IMR-90 (cell line): ENCODE data around the gene ANAPC5. TPM values are rescaled to one million over a fixed set of nuclear protein-coding genes. Genes with fewer than 3 reads are reported as not detected.

Experiments
- ATAC-seq: fragments of 200-7000 bp; cut with Tn5 transposase; 2 replicates; pipeline ENCODE4 v1.9.1; 2020; ENCODE audit warnings: low read depth, mild to moderate bottlenecking, moderate library complexity
- BruUV-seq: library from RNA; stranded (reverse); fragments of 400-500 nt; replicated peaks from 2 replicates; lab custom pipeline; 2021; lab: Mats Ljungman, UMichigan
- CTCF ChIA-PET: fragments of 300-600 bp; formaldehyde crosslinking; extraction: SDS; loops from one replicate; lab custom pipeline; 2021; ENCODE audit warnings: antibody characterized with exemption; lab: Yijun Ruan, JAX
- POLR2A ChIA-PET: fragments of 300-600 bp; sonication (Branson Sonifier 250); formaldehyde crosslinking; loops from one replicate; lab custom pipeline; 2022; ENCODE audit warnings: antibody characterized with exemption; ENCODE audit not compliant: unreplicated experiment; lab: Charles Lee
- DNase-seq: peaks from one replicate; pipeline ENCODE4 v3.0.0; 2013
- H2AFZ ChIP-seq: replicated peaks from 2 replicates; pipeline ENCODE3; 2013; ENCODE audit warnings: low read length, mild to moderate bottlenecking; ENCODE audit not compliant: poor library complexity
- H2AK5ac ChIP-seq: 2 replicates; pipeline ENCODE4 v1.6.1; 2013; ENCODE audit warnings: low read depth, low read length, inconsistent platforms
- H2AK9ac ChIP-seq: replicated peaks from 2 replicates; pipeline ENCODE3; 2013; ENCODE audit warnings: mild to moderate bottlenecking, low read depth, low read length, moderate library complexity; ENCODE audit not compliant: poor library complexity
- H2BK120ac ChIP-seq: 2 replicates; pipeline ENCODE4 v1.6.1; 2013; ENCODE audit warnings: low read depth, low read length, inconsistent platforms
- H2BK15ac ChIP-seq: 3 replicates; pipeline ENCODE4 v1.6.1; 2013; ENCODE audit warnings: low read depth, low read length, inconsistent platforms
- H2BK20ac ChIP-seq: 2 replicates; pipeline ENCODE4 v1.6.1; 2013; ENCODE audit warnings: low read depth, mild to moderate bottlenecking, inconsistent platforms, low read length, moderate library complexity
- H2BK5ac ChIP-seq: 2 replicates; pipeline ENCODE4 v1.6.1; 2013; ENCODE audit warnings: mild to moderate bottlenecking, low read depth, low read length, inconsistent platforms; ENCODE audit not compliant: poor library complexity, severe bottlenecking
- H3K14ac ChIP-seq: replicated peaks from 2 replicates; pipeline ENCODE4 v1.6.1; 2013; ENCODE audit warnings: low read depth, low read length, inconsistent platforms
- H3K18ac ChIP-seq: 2 replicates; pipeline ENCODE4 v1.6.1; 2013; ENCODE audit warnings: low read depth, low read length, control low read depth
- H3K23ac ChIP-seq: 2 replicates; pipeline ENCODE4 v1.6.1; 2013; ENCODE audit warnings: low read depth, low read length, inconsistent platforms
- H3K27ac ChIP-seq: 2 replicates; pipeline ENCODE4 v1.5.1; 2013; ENCODE audit warnings: mild to moderate bottlenecking, control low read depth, low read length; ENCODE audit not compliant: insufficient read depth
- H3K27me3 ChIP-seq: 2 replicates; pipeline ENCODE4 v1.6.1; 2013; ENCODE audit warnings: low read length; ENCODE audit not compliant: control insufficient read depth, insufficient read depth
- H3K36me3 ChIP-seq: 2 replicates; pipeline ENCODE4 v1.6.1; 2013; ENCODE audit warnings: low read length, mixed read lengths; ENCODE audit not compliant: control insufficient read depth, insufficient read depth
- H3K4ac ChIP-seq: 2 replicates; pipeline ENCODE4 v1.6.1; 2013; ENCODE audit warnings: low read depth, low read length, inconsistent platforms
- H3K4me1 ChIP-seq: 2 replicates; pipeline ENCODE4 v1.6.1; 2013; ENCODE audit warnings: low read length, mixed read lengths; ENCODE audit not compliant: control insufficient read depth, insufficient read depth
- H3K4me2 ChIP-seq: 2 replicates; pipeline ENCODE4 v1.6.1; 2013; ENCODE audit warnings: low read depth, mild to moderate bottlenecking, control low read depth, low read length, moderate library complexity
- H3K4me3 ChIP-seq: 2 replicates; pipeline ENCODE4 v1.5.1; 2013; ENCODE audit warnings: low read depth, mild to moderate bottlenecking, control low read depth, low read length, moderate library complexity; ENCODE audit not compliant: insufficient read depth
- H3K56ac ChIP-seq: 2 replicates; pipeline ENCODE4 v1.6.1; 2013; ENCODE audit warnings: low read length, inconsistent platforms; ENCODE audit not compliant: insufficient read depth; ENCODE audit errors: extremely low read depth
- H3K79me1 ChIP-seq, 2 experiments: 2 replicates each; pipeline ENCODE4 v1.6.1; 2013; ENCODE audit warnings: low read length in 2 of 2, inconsistent platforms in 1 of 2, low read depth in 1 of 2
- H3K9ac ChIP-seq: 2 replicates; pipeline ENCODE4 v1.6.1; 2013; ENCODE audit warnings: low read depth, low read length, control low read depth
- H3K9me1 ChIP-seq: 2 replicates; pipeline ENCODE4 v1.6.1; 2013; ENCODE audit warnings: low read length, inconsistent platforms; ENCODE audit not compliant: insufficient read depth
- H3K9me3 ChIP-seq: 2 replicates; pipeline ENCODE4 v1.6.1; 2013; ENCODE audit warnings: low read length; ENCODE audit not compliant: control insufficient read depth, insufficient read depth
- H4K20me1 ChIP-seq: 2 replicates; pipeline ENCODE4 v1.6.1; 2013; ENCODE audit warnings: low read length, inconsistent platforms; ENCODE audit not compliant: insufficient read depth
- H4K5ac ChIP-seq: 2 replicates; pipeline ENCODE4 v1.6.1; 2013; ENCODE audit warnings: mild to moderate bottlenecking, low read depth, low read length, control low read depth
- H4K8ac ChIP-seq, 2 experiments: 2 replicates each; pipeline ENCODE4 v1.6.1; 2013; ENCODE audit warnings: low read depth in 2 of 2, low read length in 2 of 2, control low read depth in 1 of 2, inconsistent platforms in 1 of 2
- H4K91ac ChIP-seq: 2 replicates; pipeline ENCODE4 v1.6.1; 2013; ENCODE audit warnings: low read depth, low read length, inconsistent platforms; ENCODE audit not compliant: insufficient read depth
- BHLHE40 ChIP-seq: fragments of 150-350 bp; IDR thresholded peaks from 2 replicates; pipeline ENCODE4 v1.6.1; 2016; ENCODE audit warnings: mild to moderate bottlenecking, low read depth, low read length
- CEBPB ChIP-seq: IDR thresholded peaks from 2 replicates; pipeline ENCODE4 v1.6.1; 2012; ENCODE audit warnings: low read depth, low read length, improper control_type of control experiment
- CHD1 ChIP-seq: IDR thresholded peaks from 2 replicates; pipeline ENCODE4 v1.6.1; 2012; ENCODE audit warnings: low read depth, low read length, improper control_type of control experiment
- CTCF ChIP-seq: conservative IDR thresholded peaks from 2 replicates; pipeline ENCODE4 v1.5.1; 2012; ENCODE audit warnings: mild to moderate bottlenecking, low read depth, low read length, improper control_type of control experiment
- FOS ChIP-seq: fragments of 150-350 bp; IDR thresholded peaks from 2 replicates; pipeline ENCODE4 v1.6.1; 2016; ENCODE audit warnings: low read depth, low read length
- MAFK ChIP-seq: IDR thresholded peaks from 2 replicates; pipeline ENCODE4 v1.6.1; 2012; ENCODE audit warnings: low read depth, low read length, improper control_type of control experiment
- MAZ ChIP-seq: IDR thresholded peaks from 2 replicates; pipeline ENCODE4 v1.6.1; 2012; ENCODE audit warnings: low read depth, mild to moderate bottlenecking, low read length, improper control_type of control experiment, moderate library complexity, borderline replicate concordance
- MXI1 ChIP-seq: IDR thresholded peaks from 2 replicates; pipeline ENCODE4 v1.6.1; 2012; ENCODE audit warnings: low read depth, mild to moderate bottlenecking, low read length, moderate library complexity, borderline replicate concordance
- NFE2L2 ChIP-seq: fragments of 150-350 bp; IDR thresholded peaks from 2 replicates; pipeline ENCODE4 v1.6.1; 2016; ENCODE audit warnings: low read depth, mild to moderate bottlenecking, low read length
- POLR2A ChIP-seq: IDR thresholded peaks from 2 replicates; pipeline ENCODE4 v1.6.1; 2012; ENCODE audit warnings: mild to moderate bottlenecking, low read depth, low read length
- RAD21 ChIP-seq: IDR thresholded peaks from 2 replicates; pipeline ENCODE4 v1.6.1; 2012; ENCODE audit warnings: low read length, improper control_type of control experiment
- RCOR1 ChIP-seq: IDR thresholded peaks from 2 replicates; pipeline ENCODE4 v1.6.1; 2012; ENCODE audit warnings: mild to moderate bottlenecking, low read length, improper control_type of control experiment; ENCODE audit not compliant: insufficient replicate concordance
- RFX5 ChIP-seq: IDR thresholded peaks from 2 replicates; pipeline ENCODE4 v1.8.0; 2012; ENCODE audit warnings: low read depth, mild to moderate bottlenecking, low read length, moderate library complexity
- SMC3 ChIP-seq: fragments of 150-350 bp; IDR thresholded peaks from 2 replicates; pipeline ENCODE4 v1.6.1; 2016; ENCODE audit warnings: low read depth, mild to moderate bottlenecking, antibody characterized with exemption, low read length, moderate library complexity
- USF2 ChIP-seq: fragments of 150-350 bp; IDR thresholded peaks from 2 replicates; pipeline ENCODE4 v1.6.1; 2017; ENCODE audit warnings: mild to moderate bottlenecking, antibody characterized with exemption, low read length, low read depth
- WGBS, 2 experiments: methylation state at CpG; one replicate each; pipeline versions ENCODE4 v1.1.5 to v1.1.7; 2013; ENCODE audit warnings: missing lambda C conversion rate in 2 of 2; ENCODE audit not compliant: insufficient read length in 1 of 2; ENCODE audit errors: extremely low coverage in 2 of 2; 5-methylcytosine and 5-hydroxymethylcytosine counted together
- dilution Hi-C: fragments of 300-500 bp; cut with HindIII; formaldehyde crosslinking; loops from one replicate; pipeline ENCODE4 v1.14.3; 2018; ENCODE audit warnings: low sequenced_read_pairs; ENCODE audit not compliant: unreplicated experiment
- in situ Hi-C: fragments of 300-500 bp; cut with MboI; formaldehyde crosslinking; loops from 3 replicates; pipeline ENCODE4 v1.14.3; 2019; ENCODE audit warnings: low sequenced_read_pairs, inconsistent platforms, mixed read lengths
- intact Hi-C: fragments of 100-400 bp; cut with micrococcal nuclease; formaldehyde crosslinking; loops from 2 replicates; pipeline ENCODE4 v1.10.0; 2022
- polyA plus RNA-seq, 3 experiments: library from polyadenylated mRNA; depleted of rRNA; stranded (reverse); fragments of >200 nt; gene quantifications; 2 replicates each; pipeline ENCODE4 v1.2.3, GENCODE V29; 2012; ENCODE audit warnings: low replicate concordance in 1 of 3
- total RNA-seq: library from RNA; depleted of rRNA; stranded (reverse); fragments of >200 nt; gene quantifications from 2 replicates; pipeline ENCODE4 v1.2.3, GENCODE V29; 2012

Gene ANAPC5
- total and polyA plus RNA-seq, 2 of the 4 experiments (the other 2 are of a cell fraction), result 157 to 211 TPM

- no peak overlapping the region for H2AFZ ChIP-seq
- peaks cover 8% of the 10 kb centered on the region for H4K20me1 ChIP-seq
- DNase-seq (no peak), ATAC-seq (no peak)
- CTCF ChIA-PET, result no interaction called here
- H3K18ac ChIP-seq, result no peak overlapping the region
- H3K56ac ChIP-seq, result no peak overlapping the region
- no CpG with 5 or more reads among the region's 4 CpGs for WGBS, 2 experiments
- BruUV-seq, result no TSS peak
- no peak overlapping the region for H2BK120ac ChIP-seq
- no peak overlapping the region for H3K9ac ChIP-seq
- POLR2A ChIA-PET, result no interaction called here
- intact Hi-C loops, result no loop called here
- H4K91ac ChIP-seq, result no peak overlapping the region
- H3K4ac ChIP-seq, result no peak overlapping the region
- H3K27ac ChIP-seq, result no peak overlapping the region
- H4K5ac ChIP-seq, result no peak overlapping the region
- no peak overlapping the region for H2BK20ac ChIP-seq
- no peak overlapping the region for H2AK9ac ChIP-seq
- no peak overlapping the region for H2BK15ac ChIP-seq
- H3K79me1 ChIP-seq, result peaks cover 32 to 59% of the 10 kb centered on the region in 2 experiments
- no peaks in the 10 kb centered on the region; the same call in 1 of the 2 replicates for H3K36me3 ChIP-seq
- H3K4me1 ChIP-seq, result peaks cover 8% of the 10 kb centered on the region
- in situ Hi-C loops, result no loop called here
- no peak overlapping the region for H3K14ac ChIP-seq
- no peaks in the 10 kb centered on the region for H3K27me3 ChIP-seq
- no peak overlapping the region for H2AK5ac ChIP-seq
- dilution Hi-C loops, result no loop called here
- H3K9me1 ChIP-seq, result peaks cover 2% of the 10 kb centered on the region; the same call in 1 of the 2 replicates
- no peak overlapping the region for H3K23ac ChIP-seq
- H3K9me3 ChIP-seq, result no peaks in the 10 kb centered on the region
- H4K8ac ChIP-seq, result no peak overlapping the region
- H3K4me3 ChIP-seq, result no peak overlapping the region
- no peak overlapping the region for H2BK5ac ChIP-seq
- H3K4me2 ChIP-seq, result no peak overlapping the region
- TF ChIP-seq MXI1, result no peak
- no peak for TF ChIP-seq NFE2L2
- no peak for TF ChIP-seq POLR2A
- no peak for TF ChIP-seq RAD21
- TF ChIP-seq SMC3, result no peak
- no peak for TF ChIP-seq MAFK
- no peak for TF ChIP-seq CTCF
- TF ChIP-seq BHLHE40, result no peak
- no peak for TF ChIP-seq FOS
- TF ChIP-seq RFX5, result no peak
- no peak for TF ChIP-seq MAZ
- TF ChIP-seq CHD1, result no peak
- no peak for TF ChIP-seq CEBPB
- TF ChIP-seq USF2, result no peak
- no peak for TF ChIP-seq RCOR1
These were observed 58.6 kb downstream of the ANAPC5 start for GRCh38 chr12:121293603-121294002.
